HG03442 (cell line): Measurements from ENCODE around the gene F7.

Source experiments
- ATAC-seq: cut with Tn5 transposase; IDR thresholded peaks from one replicate; pipeline ENCODE4 v1.9.1; 2021; ENCODE audit warnings: mild to moderate bottlenecking, moderate library complexity; ENCODE audit not compliant: unreplicated experiment

Gene F7

DNA sequence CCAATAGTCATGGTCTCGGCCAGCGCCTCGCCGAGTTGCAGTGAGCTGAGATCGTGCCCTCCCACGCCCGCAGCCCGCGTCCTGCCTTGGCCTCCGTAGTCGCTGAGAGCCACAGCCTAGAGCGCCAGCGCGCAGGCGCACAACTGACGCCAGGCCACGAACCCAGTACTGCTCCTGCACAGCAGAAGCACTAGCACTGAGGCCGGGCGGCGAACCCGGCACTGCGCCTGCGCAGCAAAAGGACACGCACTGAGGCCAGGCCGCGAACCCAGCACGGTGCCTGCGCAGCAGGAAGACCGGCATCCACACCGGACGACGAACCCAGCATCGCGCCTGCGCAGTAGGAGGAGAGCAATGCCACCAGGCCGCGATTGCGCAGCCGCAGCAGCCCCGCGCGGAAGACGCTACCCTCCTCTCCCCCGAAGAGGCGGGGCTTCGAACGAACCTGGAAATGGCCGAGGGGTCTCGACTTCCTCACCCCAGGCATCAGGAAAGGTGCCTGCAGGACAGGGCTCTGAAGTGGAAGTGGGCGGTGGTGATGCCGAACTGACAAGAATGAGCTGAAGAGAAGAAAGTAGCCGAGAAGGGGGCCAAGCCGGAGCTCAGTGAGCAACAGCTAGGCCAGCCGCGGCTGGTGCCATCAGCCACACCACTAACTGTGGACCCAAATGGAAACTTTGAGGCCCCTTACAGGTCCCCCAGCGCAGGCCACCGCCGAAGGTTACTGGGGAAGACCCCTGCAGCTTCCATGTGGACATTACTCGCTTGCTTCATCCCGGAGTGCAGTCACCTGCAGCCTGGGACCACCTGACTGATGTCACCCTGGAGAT is 24.5 kb downstream of the F7 start:
- ATAC-seq: no peak

DNA sequence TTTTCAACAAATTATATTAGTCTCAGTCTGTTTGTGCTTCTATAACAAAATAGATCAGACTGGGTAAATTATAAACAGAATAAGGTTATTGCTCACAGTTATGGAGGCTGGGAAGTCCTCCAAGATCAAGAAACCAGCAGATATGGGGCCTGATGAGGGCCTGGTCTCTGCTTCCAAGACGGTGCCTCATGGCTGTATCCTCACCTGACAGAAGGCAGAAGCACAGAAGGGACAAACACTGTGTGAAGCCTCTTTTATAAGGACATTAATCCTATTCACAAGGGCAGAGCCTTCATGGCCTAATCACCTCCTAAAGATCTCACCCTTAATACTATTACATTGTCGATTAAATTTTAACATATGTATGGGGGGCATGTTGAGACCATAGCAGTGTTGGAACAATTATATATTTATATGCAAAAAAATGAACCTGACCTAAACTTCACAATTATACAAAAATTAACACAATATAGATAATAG is 29.7 kb downstream of the F7 start:
- no peak for ATAC-seq

DNA sequence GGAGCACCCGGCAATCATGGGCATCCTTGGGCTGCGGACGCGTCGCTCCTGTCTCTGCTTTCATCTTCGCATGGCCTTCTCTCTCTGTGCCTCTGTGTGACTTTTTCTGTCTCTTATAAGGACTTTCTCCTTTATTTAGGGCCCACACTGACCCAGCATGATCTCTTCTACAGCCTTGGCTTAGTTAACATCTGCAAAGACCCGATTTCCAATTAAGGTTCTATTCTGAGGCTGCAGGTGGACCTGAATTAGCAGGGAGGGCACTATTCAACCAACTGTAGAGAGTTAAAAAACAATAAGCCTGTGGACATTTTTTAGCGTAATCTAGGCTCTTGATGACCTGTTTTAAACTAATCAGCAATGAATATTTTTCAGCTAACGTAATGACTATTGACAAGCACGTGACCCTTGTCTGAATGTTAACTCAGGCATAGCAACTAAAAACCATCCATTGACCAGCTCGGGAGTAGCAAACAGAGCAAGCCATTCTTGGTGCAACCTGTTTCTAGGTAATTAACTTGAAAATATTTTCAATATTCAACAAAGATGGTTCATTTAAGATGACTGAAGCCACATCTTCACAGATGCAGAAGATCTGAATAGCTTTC is 32.2 kb downstream of the F7 start:
- ATAC-seq: no peak

DNA sequence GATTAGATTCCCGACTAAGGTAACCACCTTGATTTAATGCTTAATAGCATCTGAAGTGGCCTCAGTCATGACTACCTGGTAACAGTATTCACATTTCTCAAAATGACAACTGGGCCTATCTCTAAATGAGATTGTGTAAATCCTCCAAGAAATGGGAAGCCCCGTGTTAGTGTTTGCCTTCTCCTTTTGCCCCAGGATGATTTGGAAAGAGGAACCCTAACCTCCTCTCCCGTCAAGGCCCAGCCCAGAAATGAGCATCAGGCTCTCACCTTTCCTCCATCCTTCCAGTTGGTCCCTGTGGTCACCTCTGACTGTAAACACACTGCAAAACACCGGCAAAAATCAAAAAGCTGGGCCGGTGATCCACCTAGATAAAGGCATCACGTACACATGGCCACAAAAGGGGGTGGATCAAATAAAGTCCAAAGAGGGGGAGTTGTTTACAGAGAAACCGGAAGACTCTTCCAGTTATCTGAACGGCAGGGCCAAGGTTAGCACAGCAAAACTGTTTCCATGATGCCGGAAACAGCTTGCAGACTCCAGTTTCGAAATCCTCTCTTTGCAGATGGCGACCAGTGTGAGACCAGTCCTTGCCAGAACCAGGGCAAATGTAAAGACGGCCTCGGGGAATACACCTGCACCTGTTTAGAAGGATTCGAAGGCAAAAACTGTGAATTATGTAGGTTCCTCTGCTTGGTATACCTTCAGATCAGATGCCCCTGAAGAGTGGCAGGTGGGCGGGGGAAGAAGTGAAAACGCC is 33.4 kb downstream of the F7 start:
- no peak for ATAC-seq

DNA sequence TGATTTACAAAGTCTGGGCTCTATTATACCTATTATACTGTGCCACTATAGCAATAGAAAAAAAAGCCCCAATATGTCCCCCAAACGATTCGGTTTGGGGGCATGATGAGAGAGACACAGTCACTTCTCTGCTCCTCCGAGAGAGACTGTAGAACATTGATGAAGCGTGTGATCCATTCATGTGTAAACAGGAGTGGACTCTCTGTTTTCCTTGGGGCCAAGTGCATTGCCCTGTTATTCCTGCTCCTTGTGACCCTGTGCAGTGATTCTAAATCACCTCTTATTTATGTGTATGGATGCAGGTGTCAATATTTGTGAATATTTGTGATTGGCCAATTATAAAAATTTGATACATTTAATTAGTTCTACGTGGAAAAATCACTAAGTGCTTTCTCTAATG is 34.0 kb downstream of the F7 start:
- ATAC-seq: no peak

DNA sequence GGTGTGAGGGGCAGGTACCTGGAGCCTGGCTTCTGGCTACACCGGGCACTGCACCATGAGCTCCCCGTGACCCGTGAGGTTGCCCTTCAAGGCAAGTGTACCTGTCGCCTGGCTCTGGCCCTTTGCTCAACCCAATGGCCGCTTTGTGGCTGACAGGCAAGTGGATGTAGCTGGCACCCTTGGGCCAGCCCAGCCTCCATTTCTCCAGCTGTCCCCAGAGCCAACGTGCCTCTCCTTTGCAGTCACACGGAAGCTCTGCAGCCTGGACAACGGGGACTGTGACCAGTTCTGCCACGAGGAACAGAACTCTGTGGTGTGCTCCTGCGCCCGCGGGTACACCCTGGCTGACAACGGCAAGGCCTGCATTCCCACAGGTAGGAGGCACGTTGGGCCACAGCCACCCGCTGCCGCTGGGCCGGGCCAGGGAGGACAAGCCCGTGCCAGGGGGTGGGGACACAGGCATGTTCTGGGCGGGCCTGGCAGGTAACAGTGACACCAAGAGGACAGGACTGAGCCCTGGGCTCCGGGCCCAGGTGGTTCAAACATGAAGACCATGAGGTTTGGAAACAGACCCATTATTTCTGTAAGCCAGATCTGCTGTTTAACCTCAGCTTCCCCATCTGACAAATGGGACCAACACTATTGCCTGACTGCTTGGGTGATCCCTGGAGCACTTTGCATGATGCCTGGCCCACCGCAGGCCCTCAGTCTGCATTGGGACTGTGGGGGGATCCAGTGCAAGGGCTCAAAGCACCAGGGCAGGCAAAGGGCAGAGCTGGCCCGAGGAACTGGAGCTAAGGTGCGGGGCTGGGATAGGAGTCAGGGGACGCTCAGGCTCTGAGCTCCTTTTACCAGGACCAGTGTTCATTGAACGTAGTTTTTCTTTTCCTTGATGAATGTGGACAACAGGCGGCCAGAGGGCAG is 35.3 kb downstream of the F7 start:
- ATAC-seq: no peak

DNA sequence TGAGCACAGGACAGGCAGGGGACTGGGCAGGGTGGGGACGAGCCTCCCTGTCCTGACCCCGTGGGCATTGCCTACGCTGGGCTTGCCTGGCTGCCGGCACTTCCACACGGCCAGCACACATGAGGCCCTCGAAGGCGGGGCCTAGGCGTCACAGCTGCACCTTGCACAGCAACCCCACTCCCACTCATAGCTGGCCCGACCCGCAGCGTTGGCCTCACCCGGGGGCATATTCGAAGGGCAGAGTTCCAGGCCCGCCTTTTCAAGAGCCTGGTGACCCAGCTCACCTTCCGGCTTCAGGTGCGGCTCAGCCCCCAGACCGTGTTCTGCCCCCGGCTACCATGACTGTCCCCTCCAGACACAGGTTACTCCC is 36.0 kb downstream of the F7 start:
- ATAC-seq: no peak

DNA sequence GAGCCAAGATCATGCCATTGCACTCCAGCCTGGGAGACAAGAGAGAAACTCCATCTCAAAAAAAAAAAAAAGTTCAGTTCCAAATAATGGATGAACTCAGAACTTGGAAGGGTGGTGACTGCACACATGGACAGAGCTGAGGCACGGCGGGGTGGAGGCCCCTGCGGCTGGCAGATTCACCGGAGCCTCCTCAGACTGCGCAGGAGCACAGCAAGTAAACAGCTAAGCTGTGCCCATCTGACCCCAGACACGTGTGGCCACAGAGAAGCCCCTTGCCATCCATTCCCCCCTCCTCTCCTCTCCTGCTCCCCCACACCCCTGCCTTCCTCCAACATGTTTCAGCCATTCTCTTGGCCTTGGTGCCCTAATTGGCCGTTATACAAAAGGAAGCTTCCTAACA is 37.3 kb downstream of the F7 start:
- no peak for ATAC-seq

DNA sequence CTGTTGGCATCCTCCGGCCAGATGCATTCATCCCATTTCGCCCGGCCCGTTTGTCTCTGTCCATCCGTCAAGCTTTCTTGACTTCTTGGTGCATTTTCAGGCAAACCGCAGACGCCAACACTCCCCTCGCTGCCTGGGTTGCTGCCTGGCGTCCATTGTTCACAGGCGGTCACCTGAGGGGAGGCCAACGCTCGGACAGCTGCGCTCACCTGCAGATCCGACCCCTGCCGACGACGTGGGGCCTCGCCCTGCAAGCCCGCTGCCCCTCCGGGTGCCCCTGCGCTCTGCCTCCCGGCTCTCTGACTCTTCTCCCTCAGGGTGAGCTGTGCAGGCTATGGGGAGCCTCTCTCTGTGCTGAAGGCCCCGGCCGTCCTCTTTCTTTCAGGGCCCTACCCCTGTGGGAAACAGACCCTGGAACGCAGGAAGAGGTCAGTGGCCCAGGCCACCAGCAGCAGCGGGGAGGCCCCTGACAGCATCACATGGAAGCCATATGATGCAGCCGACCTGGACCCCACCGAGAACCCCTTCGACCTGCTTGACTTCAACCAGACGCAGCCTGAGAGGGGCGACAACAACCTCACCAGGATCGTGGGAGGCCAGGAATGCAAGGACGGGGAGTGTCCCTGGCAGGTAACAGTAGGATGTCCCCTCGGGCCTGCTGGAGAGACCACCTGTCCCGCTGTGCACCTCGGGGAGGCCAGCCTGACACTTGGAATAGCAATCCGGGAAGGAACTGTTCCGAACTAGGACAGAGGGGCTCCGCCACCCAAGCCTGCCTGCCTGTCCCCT is 38.1 kb downstream of the F7 start:
- no peak for ATAC-seq

DNA sequence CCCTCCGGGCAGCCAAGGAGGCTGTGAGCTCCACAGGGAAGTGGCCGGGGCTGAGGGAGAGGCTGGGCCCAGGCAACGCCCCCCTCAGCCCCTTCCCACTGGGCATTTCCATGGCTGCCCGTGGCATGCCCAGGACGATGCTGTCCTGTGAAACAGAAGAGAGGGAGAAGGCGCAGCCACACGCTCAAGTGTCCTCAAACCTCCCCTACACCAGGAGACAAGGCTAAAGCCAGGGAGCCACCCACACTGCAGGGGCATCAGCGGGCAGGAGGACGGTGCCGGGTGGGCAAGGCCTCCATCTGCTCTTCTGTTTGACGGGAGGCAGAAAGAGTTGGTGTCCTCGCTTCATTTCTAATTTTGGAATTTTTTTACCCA is 38.7 kb downstream of the F7 start:
- no peak for ATAC-seq

DNA sequence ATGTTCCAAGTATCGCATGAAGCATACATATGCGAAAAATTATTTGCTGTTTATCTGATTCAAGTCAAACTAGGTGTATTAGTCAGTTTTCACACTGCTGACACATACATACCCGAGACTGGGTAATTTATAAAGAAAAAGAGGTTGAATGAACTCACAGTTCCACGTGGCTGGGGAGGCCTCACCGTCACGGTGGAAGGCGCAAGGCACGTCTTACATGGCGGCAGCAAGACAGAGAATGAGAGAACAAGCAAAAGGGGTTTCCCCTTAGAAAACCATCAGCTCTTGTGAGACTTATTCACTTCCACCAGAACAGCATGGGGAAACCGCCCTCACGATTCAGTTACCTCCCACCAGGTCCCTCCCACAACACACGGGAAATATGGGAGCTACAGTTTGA is 39.9 kb downstream of the F7 start:
- no peak for ATAC-seq

DNA sequence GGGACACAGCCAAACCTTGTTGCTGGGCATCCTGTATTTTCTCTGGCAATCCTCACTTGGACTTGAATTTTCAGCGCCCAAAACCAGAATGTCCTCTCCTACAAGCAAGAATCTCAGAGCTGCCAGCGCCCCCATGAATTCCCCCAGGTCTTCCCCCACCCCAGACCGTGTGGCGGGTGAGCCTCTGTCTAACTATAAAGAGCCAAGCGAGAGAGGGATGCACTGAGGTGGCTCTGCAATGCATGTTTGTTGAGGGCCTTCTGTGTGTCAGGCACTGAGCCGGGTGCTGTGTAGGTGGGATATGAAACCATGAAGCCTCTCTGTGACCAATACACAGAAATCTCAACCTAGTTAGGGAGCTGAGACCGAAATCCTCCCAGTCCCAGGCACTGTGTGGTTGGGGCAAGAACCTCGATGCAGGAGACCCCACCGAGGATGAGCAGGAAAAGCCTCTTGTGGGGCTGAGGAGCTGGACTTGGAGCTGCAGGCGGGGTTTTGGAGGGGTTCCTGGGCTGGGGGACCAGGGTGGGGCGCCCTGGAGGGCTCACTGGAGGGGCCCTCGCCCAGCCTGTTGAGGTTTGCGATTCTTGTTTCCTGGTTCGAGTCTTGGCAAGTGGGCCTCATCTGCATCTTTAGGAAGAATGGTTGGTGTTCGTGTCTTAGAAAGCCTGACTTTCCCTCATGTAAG is 40.5 kb downstream of the F7 start:
- no peak for ATAC-seq

DNA sequence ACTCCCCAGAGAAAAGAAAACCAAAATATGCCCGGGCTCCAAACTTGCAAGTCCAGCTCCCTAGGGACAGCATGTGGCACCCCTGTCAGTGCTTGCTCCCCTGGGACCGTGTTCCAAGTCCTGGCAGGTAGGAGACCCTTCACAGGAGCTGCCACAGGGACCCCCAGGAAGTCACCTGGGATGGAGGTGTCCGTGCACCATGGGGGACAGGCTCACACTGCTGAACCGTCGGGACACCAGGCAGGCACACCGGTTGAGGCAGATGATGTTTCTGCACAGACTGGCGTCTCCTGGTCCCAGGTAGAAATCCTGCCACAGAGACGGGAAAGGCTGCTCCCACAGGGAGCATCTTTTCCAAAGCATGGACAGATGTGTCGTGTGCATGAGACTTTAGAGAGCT is 41.2 kb downstream of the F7 start:
- no peak for ATAC-seq

DNA sequence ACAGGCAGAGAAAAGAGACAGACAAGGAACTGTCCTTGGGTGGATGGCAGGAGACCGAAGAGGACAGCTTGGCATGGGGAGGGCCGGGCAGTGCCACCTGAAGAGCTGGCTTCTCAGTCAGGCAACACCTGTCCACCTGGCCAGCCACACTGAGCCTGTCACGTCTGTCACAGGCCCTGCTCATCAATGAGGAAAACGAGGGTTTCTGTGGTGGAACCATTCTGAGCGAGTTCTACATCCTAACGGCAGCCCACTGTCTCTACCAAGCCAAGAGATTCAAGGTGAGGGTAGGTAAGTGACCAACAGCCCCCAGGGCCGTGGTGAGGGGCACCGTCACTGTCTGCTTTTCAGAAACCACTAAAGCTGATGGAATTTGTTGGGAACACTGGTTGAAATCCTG is 41.6 kb downstream of the F7 start:
- ATAC-seq: no peak

DNA sequence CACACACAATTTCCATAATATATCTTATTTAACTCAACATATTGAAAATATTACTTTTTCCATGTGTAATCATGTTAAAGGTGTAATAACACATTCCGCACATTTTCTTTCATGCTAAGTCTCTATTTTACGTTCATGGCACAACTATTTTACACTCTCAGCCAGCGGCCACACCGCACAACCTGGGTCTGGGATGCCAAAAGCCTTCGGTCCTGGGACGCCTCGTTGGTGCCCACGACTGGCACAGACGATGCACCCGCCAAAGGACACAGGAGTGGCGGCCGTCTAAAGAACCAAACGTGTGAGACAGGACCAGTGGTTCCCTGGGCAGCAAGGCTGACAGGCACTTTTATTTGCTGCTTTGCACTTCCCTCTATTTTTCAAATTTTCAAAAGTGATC is 42.8 kb downstream of the F7 start:
- no peak for ATAC-seq

DNA sequence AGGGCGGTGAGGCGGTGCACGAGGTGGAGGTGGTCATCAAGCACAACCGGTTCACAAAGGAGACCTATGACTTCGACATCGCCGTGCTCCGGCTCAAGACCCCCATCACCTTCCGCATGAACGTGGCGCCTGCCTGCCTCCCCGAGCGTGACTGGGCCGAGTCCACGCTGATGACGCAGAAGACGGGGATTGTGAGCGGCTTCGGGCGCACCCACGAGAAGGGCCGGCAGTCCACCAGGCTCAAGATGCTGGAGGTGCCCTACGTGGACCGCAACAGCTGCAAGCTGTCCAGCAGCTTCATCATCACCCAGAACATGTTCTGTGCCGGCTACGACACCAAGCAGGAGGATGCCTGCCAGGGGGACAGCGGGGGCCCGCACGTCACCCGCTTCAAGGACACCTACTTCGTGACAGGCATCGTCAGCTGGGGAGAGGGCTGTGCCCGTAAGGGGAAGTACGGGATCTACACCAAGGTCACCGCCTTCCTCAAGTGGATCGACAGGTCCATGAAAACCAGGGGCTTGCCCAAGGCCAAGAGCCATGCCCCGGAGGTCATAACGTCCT is 43.4 kb downstream of the F7 start:
- no peak for ATAC-seq

DNA sequence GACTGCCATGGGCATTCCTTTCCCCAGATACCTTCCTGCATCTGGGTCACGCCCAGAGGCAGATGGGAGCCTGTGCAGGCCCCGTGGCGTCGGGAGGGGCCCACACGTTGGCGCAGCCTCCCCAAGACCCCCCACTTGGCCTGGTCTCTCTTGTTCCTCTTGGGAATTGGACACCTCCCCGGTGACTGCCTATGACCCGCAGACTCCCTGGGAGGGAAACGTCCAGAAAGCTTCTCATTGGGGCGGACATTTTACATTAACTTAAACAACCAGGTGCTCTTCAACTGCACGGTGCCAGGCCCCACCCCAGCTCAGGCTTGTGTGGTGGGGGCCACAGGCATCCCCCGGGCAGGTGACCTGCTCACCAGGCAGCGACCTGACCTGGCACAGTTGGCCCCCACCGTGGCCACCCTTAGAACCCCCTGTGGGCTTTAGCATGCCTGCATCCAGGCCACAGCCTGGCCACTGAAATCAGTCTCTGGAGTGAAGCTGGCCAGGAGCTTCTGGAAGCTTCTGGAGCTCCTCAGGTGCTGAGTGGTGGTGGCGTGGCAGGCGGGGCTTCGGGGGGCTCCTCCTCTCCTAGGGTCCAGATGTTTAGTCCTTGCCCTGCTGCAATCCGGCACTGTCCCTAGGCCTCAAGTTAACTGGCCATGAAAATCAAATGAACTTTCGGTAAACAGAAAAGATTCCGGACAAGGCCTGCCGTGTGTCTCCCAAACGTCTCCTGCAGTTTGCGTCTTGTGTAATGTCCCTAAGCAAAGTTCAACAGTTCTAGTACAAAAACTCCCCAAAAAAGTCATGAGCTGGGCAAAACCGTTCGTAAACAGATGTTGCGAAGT is 44.3 kb downstream of the F7 start:
- ATAC-seq: no peak
